GM19023 (cell line): Measurements from ENCODE around the gene HAUS7.

Source experiments
- ATAC-seq: cut with Tn5 transposase; IDR thresholded peaks from one replicate; pipeline ENCODE4 v1.9.1; 2021; ENCODE audit warnings: mild to moderate bottlenecking, moderate library complexity; ENCODE audit not compliant: unreplicated experiment

HAUS7 gene

DNA sequence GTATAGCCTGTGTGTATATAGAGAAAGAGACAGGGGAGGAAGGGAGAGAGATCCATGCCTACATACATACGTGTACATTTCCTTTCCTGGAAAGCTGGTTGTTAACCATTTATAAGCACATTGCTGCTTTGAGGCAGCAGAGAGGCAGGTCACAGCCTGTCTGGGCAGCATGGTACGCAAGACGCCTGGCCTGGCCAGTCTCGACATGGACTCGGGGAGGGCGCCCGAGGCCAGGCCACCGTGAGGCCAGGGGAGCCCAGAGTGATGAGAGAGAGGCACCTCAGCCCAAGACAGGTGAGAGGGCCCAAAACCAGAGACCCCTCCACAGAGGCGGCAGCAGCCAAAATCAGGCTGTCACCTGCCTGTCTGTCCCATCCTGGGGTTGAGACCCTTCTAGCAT is 28.4 kb downstream of the HAUS7 start:
- ATAC-seq = no peak

DNA sequence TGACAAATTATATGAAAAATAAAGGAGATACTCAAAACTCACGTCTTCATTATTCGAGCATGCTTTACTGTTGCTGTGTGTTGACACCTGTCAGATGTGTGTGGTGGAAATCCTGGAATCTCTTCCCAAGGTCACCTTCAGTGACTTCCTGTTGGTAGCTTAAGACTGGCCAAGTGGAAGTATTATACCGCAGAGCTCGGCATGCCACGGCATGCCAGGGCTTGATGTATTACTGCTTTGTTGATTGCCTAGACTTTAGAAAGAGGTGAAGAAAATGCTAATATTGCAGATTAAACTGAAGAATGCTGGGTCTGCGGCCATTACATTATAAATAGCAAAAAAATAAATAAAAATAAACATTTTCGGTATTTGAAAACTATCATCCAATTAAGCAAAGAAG is 29.1 kb downstream of the HAUS7 start:
- ATAC-seq = no peak

DNA sequence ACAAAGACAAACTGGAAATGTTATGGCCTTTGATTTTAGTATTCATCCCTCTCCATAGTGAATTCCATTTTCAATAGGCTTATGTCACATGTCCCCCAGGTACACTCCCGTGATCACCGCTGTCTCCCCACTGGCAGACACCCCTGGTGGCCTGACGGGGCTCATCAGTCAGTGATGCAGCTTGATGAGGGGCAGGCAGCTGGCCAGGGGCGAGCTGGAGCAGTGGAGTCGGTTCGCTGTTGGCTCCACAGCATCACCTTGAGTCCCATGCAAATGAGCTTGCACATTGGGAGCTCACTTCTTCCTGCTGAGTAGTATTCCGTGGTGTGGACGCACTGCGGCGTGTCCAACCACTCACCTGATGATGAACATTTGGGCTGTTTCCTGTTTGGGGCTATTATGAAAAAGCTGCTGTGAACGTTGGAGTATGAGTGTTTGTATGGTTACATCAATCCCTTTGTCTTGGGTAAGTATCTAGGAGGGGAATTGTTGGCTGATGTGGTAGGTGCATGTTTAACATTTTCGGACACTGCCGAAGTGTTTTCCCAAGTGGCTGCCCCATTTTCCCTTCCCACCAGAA is 29.7 kb downstream of the HAUS7 start:
- ATAC-seq = no peak

DNA sequence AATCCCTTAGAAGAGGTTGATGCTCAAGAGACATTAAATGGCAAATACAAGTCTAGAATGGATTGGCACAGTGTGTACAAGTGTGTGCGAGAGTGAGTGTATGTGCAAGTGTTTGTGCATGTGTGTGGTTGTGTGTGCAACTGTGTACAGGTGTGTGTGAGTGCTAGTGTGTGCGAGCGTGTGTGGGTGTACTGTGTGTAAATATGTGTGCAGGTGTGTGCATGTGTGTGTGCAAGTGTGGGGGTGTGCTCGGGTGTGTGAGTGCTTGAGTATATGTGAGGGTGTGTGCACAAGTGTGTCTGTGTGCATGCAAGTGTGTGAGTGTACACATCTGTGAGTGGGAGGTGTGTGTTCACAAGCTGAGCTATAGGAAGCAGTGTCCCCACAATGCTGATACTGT is 30.4 kb downstream of the HAUS7 start:
- no peak for ATAC-seq

DNA sequence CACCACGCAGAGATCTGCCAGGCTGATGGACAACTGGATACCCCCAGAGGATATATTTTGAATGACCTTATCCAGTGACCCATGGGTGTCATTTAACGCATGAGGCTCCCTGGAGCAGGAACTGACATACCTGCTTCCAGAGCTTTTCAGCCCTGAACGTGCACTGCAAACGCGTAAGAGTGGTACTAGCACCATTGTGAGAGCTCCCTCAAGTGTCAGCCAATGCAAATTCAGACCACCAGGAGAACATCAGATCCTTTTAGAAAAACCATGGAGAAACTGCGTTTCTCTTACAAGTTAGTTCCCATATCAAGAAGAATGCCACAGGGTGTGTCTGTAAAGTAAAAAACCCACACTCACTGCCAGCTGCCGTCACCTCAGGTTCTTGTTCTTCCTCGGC is 31.8 kb downstream of the HAUS7 start:
- no peak for ATAC-seq

DNA sequence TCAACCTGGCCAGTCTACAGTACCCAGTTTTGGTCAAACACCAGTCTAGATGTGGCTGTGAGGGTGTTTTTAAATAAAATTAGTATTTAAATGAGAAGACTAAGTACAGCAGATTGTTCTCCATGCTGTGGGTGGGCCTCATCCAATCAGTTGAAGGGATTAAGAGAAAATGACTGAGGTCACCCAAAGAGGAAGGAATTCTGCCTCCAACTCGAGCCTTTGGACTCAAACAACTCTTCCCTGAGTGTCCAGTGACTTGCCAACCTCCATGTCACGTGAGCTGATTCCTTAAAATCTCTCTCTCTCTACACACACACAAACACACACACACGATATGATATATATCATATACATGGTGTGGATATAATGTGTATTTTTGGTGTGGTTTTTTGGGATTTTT is 34.5 kb downstream of the HAUS7 start:
- no peak for ATAC-seq

DNA sequence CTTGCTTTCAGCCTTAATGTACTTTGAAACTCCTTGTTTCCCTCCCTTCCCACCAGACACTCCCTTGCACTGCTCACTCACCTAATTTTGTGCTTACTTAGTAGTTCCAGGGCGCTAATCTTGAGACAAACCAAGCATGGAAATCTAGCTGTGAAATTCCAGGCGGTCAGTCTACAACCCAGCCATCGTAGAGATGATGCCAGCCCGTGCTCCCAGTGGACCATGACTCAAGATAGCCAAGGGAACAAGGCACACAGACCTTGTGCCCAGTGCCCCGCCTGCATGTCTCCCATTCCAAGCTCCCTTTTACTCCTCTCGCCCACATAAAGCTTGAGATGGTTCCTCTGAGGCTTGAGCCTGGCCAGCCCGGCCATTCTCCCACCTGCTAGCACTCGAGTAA is 35.6 kb downstream of the HAUS7 start:
- ATAC-seq = no peak

DNA sequence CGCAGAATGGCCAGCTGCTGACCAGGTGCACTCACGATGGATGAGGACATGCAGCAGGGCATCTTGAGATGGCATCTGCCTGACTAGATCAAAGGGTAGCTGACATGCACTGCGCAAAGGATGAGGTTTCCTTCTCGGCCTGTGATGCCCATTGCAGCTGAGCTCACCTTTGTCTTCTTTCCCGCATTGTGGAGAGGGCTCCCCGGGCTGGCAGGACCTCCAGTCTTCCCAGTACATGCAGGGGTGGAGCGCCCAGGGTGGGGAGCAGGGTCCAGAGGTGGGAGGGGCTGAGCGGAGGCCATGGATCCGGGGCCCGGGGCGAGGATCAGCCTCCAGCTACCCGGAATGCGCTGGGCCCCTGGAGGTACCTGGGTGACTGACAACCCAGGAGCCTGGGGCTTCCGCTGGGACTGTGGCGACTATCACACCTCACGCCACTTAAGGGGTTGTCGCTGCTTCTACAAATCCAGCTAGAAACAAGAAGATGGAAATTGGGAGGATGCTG is 36.5 kb downstream of the HAUS7 start:
- ATAC-seq = no peak

DNA sequence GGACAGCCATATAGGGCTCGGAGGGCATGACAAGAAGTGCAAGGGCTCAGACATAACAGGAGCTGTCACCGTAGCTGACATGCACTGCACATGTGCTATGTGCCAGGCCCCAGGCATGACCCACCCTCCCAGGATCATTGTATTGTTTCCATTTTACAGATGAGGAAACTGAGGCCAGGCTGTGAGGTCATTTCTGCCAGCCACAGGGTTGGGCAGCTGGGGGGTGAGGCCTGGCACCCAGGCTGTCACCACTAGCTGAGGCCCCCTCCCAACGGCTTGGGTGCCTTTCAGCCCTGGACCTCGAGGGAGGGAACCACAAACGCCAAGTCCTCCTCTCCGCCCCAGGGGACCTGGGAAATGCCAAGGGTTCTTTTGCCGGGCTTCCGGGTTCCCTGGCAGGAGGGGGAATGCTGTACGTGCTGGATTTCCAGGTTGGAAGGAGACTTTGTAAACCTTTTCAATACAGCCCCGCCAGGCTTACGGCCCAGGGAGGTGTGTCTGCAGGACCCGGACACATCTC is 37.2 kb downstream of the HAUS7 start:
- ATAC-seq = no peak

DNA sequence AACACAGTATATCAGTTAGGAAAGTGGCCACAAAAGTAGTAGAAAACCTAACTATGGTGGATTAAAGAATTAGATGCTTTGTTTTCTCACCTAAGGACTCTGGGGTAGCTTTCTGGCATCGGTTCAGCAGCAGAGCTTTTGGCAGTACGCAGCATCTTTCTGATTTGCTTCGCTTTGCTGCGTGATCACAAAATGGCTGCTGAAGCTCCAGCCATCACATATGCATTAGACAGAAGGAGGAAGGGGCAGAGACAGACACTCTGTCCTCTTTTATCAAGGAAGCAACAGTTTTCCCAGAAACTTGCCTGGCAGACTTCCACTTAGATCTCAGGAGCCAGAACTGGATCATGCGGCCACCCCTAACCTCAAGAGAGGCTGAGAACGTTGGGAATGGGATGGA is 39.6 kb downstream of the HAUS7 start:
- no peak for ATAC-seq

DNA sequence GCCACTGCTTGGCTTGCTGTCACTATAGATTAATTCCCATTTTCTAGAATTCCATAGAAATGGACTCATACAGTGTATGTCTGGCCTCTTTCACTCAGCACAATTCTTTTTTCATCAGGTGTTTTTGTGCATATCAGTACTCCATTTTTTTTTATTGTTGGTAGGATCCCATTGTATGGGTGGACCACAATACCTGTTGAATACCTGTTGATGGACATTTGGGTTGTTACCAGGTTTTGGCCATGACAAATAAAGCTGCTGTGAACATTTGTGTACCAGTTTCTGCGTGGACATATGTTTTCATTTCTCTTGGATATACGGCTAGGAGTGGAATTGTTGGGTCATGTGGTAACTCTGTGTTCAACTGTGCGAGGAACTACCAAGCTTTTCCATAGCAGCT is 44.2 kb downstream of the HAUS7 start:
- ATAC-seq = no peak

DNA sequence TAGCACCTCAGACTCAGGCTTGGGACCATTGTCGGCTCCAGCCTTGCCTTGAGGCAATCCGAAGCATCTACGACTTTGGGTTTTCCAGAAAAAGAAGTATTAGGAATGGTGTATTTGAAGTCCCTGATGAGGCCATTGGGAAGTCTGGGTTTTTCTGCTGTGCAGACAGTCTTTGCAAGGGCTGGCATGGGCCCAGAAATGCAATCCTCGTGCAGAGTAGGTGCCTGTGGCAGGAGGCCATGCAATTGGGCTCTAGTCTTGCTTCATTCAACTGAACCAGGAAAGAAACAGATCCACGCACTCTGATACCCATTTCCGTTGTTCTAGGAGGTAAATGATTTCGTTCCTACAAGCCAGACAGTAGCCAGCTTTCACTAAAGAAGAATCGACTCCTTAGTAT is 46.7 kb downstream of the HAUS7 start:
- no peak for ATAC-seq

DNA sequence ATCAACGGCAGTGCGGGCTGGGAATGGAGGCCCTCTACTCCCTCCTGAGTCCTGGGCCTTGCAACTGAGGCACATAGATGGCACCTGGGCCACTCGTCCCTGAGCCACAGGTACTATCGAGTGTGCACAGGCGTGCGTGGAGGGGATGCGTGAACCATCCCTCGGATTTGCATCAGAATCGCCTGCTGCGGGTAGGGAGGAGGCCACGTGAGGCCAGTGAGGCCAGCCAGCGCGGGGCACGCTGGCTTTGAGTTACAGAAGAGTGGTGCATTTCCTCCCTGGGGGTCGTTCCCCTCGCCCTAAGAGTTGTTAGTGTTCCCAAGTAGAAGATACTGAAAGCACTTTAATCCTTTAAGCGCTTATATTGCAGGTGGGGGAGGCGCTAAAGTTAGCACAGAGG is 48.5 kb downstream of the HAUS7 start:
- no peak for ATAC-seq

DNA sequence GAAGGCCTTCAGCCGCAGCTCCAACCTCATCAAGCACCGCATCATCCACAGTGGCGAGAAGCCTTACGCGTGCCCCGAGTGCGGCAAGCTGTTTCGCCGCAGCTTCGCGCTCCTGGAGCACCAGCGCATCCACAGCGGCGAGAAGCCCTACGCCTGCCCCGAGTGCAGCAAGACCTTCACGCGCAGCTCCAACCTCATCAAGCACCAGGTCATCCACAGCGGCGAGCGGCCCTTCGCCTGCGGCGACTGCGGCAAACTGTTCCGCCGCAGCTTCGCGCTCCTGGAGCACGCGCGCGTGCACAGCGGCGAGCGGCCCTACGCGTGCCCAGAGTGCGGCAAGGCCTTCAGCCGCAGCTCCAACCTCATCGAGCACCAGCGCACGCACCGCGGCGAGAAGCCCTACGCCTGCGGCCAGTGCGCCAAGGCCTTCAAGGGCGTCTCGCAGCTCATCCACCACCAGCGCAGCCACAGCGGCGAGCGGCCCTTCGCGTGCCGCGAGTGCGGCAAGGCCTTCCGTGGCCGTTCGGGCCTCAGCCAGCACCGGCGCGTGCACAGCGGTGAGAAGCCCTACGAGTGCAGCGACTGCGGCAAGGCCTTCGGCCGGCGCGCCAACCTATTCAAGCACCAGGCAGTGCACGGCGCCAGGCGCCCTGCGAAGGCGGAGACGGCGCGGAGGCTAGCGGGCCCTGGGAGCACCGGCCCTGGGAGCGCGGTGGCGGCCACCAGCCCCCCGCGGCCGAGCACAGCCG is 49.4 kb downstream of the HAUS7 start:
- no peak for ATAC-seq

DNA sequence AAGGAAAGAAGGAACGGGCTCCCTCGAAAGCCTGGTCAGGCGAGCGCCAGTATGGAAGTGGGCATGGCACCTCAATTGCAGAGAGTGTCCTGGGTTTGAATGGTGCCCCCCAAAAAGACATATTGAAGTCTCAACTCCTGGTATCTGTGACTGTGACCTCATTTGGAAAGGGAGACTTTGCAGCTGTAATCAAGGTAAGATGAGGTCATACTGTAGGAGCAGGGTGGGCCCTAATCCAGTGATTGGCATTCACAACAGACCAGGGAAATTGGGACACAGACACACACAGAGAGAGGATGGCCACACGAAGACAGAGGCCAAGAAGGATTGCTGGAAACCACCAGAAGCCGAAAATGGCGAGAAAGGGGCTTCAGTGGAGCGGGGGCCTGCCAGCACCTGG is 52.7 kb downstream of the HAUS7 start:
- ATAC-seq = no peak

DNA sequence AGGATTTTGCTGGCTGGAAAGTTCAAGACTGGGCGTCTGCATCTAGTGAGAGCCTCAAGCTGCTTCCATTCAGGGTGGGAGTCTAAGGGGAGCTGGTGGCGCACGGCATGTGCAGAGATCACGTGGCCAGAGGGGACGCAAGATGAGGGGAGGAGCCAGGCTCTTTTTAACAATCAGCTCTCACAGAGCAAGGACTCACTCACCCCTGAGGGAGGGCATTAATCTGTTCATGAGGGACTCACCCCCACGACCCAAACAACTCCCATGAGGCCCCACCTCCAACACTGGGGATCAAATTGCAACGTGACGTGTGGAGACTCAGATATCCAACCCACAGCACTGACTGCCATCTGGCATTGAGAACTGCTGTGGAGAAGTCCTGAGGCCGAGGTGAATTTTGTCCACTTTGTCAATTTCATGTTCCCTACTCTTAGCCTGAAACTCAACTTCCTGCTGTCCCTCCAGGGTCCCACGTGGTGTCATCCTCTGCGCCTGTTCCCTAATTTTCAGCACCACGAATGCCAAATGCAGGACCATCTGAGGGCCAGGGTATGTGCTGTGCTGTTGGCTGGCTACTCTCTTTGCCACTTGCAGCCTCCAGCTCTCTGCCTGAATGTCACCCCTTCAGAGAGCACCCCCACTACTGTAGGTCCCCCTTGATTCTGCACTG is 53.5 kb downstream of the HAUS7 start:
- no peak for ATAC-seq

DNA sequence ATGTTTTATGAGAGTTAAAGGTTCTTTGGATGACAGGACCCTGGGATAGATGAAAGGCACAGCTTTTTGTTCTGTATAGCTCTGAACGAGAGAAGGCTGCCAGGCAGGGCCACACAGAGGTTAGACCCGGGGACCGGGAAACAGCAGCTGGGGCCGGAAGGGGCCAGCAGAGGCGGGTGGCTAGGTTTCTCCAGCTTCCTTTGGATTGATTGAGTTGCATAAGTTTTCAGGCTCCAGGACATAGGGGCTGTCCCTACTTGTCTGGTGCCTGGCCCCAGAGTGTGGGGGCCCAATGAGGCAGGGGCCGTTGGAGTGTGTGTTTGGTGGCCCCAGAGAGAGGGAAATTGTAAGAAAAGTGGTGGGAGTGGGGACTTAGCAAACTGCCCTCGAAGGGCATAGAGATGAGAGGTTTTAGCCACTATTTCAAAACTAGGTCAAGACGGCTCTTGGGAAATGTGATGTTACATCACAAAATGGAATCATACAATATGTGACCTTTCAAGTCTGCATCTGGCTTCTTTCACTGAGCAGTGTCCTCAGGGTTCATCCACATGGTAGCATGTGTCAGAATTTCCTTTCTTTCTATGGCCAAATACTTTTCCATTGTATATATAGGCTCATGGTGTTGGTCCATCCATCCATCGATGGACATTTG is 55.4 kb downstream of the HAUS7 start:
- no peak for ATAC-seq

DNA sequence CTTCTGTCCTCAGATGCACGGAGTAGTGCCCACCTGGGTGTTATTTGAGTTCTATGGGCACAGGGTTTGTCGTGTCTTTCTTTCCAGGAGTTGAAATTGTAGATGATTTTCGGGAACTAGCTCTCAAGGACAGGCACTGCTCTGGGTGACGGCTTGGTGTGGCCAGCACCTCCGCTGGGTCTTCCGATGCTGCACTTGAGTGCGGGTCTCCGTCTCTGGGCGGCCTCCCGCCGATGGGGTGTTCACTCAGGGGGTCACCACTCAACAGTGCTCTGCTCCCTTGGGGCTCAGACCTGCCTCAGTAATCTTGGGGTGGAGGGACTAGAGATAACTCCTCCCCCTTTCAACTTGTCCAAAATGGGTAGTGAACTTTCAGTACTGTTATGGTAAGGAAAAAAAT is 56.6 kb downstream of the HAUS7 start:
- ATAC-seq = no peak

DNA sequence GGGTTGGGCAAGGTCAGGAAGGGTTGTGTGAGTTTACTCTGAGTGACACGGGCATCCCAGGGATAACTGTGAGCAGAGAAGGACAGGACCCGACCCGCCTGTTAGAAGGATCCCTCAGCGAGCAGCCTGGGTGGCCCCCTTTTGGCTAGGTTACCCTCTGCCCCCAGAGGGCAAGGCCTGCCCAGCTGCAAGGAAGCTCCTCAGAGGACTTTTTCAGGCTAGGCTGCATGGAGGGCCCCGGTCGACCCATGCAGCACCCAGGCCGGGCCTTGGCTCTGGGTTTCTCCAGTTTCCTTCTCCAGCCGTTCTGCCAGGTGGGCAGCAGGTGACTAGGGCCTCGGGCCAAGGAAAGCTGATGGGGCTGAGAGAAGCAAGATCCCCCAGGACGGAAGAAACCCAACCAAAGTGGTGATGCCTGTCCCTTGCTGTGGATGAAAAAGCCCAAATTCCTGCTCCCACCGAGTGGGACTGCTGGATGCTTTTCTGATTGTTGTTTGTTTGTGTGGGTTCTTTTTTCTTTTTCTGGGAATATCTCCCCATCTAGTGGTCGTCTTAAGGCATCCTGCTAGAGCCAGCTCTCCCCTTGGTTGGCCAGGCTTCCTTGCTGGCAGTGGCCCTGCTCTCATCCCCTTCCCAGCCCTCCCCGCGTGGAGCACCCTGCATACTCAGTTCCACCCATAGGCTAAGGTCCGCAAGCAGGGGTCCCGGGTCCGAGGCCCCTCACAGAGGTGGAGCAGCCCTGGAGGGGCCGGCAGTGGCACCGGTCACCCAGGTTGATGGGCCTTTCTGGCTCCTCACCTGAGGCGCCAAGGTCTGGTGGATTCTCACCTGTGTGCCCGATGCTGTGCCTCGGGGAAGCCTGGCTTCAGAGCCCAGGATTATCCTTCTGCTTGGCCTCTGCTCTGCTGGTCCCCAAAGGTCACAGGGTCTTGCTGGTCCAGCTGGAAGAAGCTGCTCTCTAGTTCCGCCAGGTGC is 57.3 kb downstream of the HAUS7 start:
- ATAC-seq = no peak

DNA sequence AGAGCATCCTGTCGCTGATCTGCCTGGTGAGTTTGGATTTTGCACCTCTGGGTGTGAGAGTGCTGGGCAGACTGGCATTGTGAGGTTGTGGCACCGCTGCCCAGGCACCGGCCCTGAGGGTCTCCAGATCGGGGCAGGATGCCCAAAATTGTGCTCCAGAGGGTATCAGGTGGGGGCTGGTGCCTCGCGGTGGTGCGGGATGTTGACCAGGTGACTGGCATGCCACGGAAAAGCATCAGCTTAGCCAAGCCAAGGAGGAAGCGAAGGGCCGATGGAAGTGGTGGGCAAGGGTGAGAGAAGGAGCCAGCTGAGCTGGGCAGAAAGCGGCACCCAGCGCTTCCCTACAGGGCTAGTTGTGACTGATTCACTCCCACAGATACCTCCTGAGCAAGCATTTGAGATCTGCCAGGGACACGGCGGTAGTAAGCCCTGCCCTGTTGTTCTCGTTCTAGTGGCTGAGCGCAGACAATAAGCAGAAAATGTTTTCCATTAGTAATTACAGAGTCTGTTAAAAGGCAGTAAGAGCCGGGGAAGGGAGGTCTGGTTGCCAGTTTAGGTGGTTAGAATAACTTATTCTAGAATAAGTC is 58.3 kb downstream of the HAUS7 start:
- no peak for ATAC-seq
